NB4 (cell line): Measurements from ENCODE around the gene MGA.

ENCODE experiments used
- DNase-seq: peaks from one replicate; pipeline ENCODE4 v3.0.0; 2010; ENCODE audit warnings: low read depth
- H3K4me3 ChIP-seq: one replicate; pipeline ENCODE4 v1.5.1; 2011; ENCODE audit warnings: mild to moderate bottlenecking, low read depth, low read length, moderate library complexity
- MYC ChIP-seq: IDR thresholded peaks from 2 replicates; pipeline ENCODE4 v1.6.1; 2011; ENCODE audit warnings: low read depth, low read length
- POLR2A ChIP-seq: IDR thresholded peaks from 2 replicates; pipeline ENCODE4 v1.6.1; 2011; ENCODE audit warnings: mild to moderate bottlenecking; ENCODE audit not compliant: insufficient read length; ENCODE audit errors: extremely low read depth
- TF ChIP-seq, protein P1 (sequence below): IDR thresholded peaks from 2 replicates; pipeline ENCODE4 v1.6.1; 2011; ENCODE audit warnings: low read depth, low read length
- TF ChIP-seq, protein P2 (sequence below): IDR thresholded peaks from one replicate; pipeline ENCODE4 v1.5.1; 2012; ENCODE audit warnings: low read depth, low read length

The MGA gene

DNA sequence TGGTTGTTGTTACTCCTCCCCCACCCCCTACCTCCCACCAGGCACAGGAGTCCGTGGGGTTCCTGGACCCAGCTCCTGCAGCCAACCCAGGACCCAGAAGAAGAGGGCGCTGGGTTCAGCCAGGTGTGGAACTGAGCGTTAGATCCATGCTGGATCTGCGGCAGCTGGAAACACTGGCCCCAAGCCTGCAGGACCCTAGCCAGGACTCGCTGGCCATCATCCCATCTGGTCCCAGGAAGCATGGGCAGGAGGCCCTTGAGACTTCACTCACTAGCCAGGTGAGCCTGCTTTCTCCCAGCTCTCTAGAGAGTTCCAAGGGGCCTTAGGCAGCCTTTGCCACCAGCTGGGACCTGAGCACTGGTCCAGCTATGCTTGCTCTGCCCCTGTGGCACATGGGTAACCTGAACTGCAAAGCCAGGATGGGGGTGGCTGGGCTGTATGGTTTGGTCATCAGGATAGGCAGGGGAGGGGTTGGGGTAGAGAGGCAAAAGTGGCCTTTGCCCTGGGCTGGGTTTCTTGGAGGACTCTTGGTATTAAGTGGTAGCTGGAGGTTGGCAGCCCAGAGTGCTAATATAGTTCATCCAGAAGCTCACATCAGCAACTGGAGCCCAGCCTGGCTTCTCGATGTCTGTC, 160.7 kb downstream of the MGA start:
- TF ChIP-seq POLR2A (no peak), MYC (no peak)
- TF ChIP-seq, protein P1, sequence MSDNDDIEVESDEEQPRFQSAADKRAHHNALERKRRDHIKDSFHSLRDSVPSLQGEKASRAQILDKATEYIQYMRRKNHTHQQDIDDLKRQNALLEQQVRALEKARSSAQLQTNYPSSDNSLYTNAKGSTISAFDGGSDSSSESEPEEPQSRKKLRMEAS = no peak
- TF ChIP-seq, protein P2, sequence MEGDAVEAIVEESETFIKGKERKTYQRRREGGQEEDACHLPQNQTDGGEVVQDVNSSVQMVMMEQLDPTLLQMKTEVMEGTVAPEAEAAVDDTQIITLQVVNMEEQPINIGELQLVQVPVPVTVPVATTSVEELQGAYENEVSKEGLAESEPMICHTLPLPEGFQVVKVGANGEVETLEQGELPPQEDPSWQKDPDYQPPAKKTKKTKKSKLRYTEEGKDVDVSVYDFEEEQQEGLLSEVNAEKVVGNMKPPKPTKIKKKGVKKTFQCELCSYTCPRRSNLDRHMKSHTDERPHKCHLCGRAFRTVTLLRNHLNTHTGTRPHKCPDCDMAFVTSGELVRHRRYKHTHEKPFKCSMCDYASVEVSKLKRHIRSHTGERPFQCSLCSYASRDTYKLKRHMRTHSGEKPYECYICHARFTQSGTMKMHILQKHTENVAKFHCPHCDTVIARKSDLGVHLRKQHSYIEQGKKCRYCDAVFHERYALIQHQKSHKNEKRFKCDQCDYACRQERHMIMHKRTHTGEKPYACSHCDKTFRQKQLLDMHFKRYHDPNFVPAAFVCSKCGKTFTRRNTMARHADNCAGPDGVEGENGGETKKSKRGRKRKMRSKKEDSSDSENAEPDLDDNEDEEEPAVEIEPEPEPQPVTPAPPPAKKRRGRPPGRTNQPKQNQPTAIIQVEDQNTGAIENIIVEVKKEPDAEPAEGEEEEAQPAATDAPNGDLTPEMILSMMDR = no peak
- no peak overlapping the region for H3K4me3 ChIP-seq
- DNase-seq = no peak

DNA sequence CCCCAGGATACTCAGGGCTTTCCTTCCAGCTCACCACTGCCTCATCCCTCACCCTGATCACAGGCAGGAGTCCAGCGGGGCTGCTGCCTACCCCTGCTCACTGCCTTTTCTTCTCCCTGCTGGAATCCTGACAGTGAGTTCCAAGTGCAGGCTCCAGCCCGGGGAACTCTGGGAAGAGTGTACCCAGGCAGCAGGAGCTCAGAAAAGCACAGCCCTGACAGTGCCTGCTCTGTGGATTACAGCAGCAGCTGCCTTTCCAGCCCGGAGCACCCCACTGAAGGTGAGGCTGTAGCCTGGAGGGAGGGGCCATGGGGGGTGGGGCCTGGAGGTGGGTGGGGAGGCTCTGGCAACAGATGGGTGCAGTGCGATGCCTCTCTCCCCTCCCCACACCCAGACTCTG, 161.6 kb downstream of the MGA start:
- no peak for DNase-seq
- TF ChIP-seq MYC (no peak), POLR2A (no peak)
- TF ChIP-seq, protein P1 = no peak
- TF ChIP-seq, protein P2 = no peak
- no peak overlapping the region for H3K4me3 ChIP-seq

DNA sequence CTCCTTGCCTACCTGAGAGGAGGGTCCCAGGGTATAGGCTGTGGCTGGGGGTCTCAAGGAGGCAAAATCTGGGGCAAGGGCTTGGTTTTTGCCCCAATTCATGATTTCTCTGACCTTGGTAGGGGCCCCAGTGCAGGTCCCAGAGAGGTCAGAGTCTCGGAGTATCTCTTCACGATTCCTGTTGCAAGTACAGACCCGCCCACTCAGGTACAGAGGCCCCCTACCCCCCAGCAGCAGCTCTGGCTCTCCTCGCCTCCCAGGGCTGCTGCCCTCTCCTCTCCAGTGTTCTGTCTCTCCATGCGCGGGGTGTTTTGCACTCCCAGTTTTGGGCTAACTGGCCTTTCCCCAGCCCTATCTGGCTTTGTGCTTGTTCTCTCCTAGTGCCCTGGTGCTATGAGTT, 162.3 kb downstream of the MGA start:
- TF ChIP-seq POLR2A (no peak), MYC (no peak)
- TF ChIP-seq, protein P1 = no peak
- TF ChIP-seq, protein P2 = no peak
- no peak for DNase-seq
- no peak overlapping the region for H3K4me3 ChIP-seq
